Measurements from ENCODE around the gene QTRT2. TPM values are rescaled to one million over a fixed set of nuclear protein-coding genes. Genes with fewer than 3 reads are reported as not detected.

The QTRT2 gene
- total and polyA plus RNA-seq, 2 experiments from 2014 or later, result 32.3 to 66.5 TPM

- Histone ChIP-seq H4K20me1 (replicated peaks; ENCODE audit: insufficient read depth) (no peaks in the 10 kb centered on the region), H2AFZ (no peak overlapping the region), H3K36me3 (ENCODE audit: insufficient read depth) (no peaks in the 10 kb centered on the region), H3K79me2 (replicated peaks; ENCODE audit: insufficient read depth) (no peaks in the 10 kb centered on the region), H3K4me1 (ENCODE audit: insufficient read depth) (peaks cover 19% of the 10 kb centered on the region), H3K27ac (ENCODE audit: low read depth) (no peak overlapping the region), H3F3A (replicated peaks; ENCODE audit: low read depth) (no peaks in the 10 kb centered on the region), H3K9me2 (ENCODE audit: insufficient read depth) (no peaks in the 10 kb centered on the region), H3K4me2 (no peak overlapping the region), H3K4me3 (no peak overlapping the region), H3K27me3 (ENCODE audit: insufficient read depth) (no peaks in the 10 kb centered on the region)
- TF ChIP-seq EZH2phosphoT487 (IDR thresholded peaks at IDR 0.05; ENCODE audit: unreplicated experiment) (no peak), CREB1 (CRISPR knock-in tag; IDR thresholded peaks at IDR 0.05; ENCODE audit: low read depth) (no peak), ETS1 (IDR thresholded peaks at IDR 0.05) (no peak), JUNB (IDR thresholded peaks at IDR 0.05; ENCODE audit: unreplicated experiment) (no peak), EZH2 (IDR thresholded peaks at IDR 0.05; ENCODE audit: low read depth, unreplicated experiment) (no peak), CTCF (conservative IDR thresholded peaks at IDR 0.05; ENCODE audit: low read depth in 2 of 2) (no peak), ZNF114 (CRISPR knock-in tag; IDR thresholded peaks at IDR 0.05) (no peak), REST (IDR thresholded peaks at IDR 0.05; ENCODE audit: unreplicated experiment) (no peak), STAT1 (IDR thresholded peaks at IDR 0.05; ENCODE audit: unreplicated experiment) (no peak)
- ATAC-seq (no peak), DNase-seq (ENCODE audit: low spot score) (no peak)
- no peaks in the 10 kb centered on the region for H3K9me3 Mint-ChIP-seq
- no peak overlapping the region for H3K27ac Mint-ChIP-seq
- H3K4me1 Mint-ChIP-seq, result peaks cover 16% of the 10 kb centered on the region
- H3K36me3 Mint-ChIP-seq (ENCODE audit: low read depth), result no peaks in the 10 kb centered on the region
- no peaks in the 10 kb centered on the region for H3K27me3 Mint-ChIP-seq (ENCODE audit: insufficient read depth, low read depth, poor library complexity)
- no peak overlapping the region for H3K4me3 Mint-ChIP-seq
These were observed 44.6 kb downstream of the QTRT2 start for GRCh38 chr3:114101101-114101500.

GRCh38 chr3:114103181-114103580, 46.6 kb downstream of the QTRT2 start:
- Mint-ChIP-seq H3K27me3 (ENCODE audit: insufficient read depth, low read depth, poor library complexity) (no peaks in the 10 kb centered on the region), H3K4me3 (no peak overlapping the region), H3K9me3 (no peaks in the 10 kb centered on the region), H3K27ac (no peak overlapping the region), H3K36me3 (ENCODE audit: low read depth) (no peaks in the 10 kb centered on the region), H3K4me1 (peaks cover 20% of the 10 kb centered on the region)
- Histone ChIP-seq H3K27me3 (ENCODE audit: insufficient read depth) (no peaks in the 10 kb centered on the region), H3F3A (replicated peaks; ENCODE audit: low read depth) (no peaks in the 10 kb centered on the region), H3K4me3 (no peak overlapping the region), H3K36me3 (ENCODE audit: insufficient read depth) (no peaks in the 10 kb centered on the region), H4K20me1 (replicated peaks; ENCODE audit: insufficient read depth) (no peaks in the 10 kb centered on the region), H3K4me2 (no peak overlapping the region), H3K9me2 (ENCODE audit: insufficient read depth) (no peaks in the 10 kb centered on the region), H3K4me1 (ENCODE audit: insufficient read depth) (peaks cover 17% of the 10 kb centered on the region), H2AFZ (peak overlapping the region; percentile 80), H3K79me2 (replicated peaks; ENCODE audit: insufficient read depth) (no peaks in the 10 kb centered on the region), H3K27ac (ENCODE audit: low read depth) (no peak overlapping the region)
- DNase-seq (ENCODE audit: low spot score) (peak; percentile 28), ATAC-seq (no peak)
- TF ChIP-seq NANOG (IDR thresholded peaks at IDR 0.05; ENCODE audit: borderline replicate concordance) (no peak), ETS1 (IDR thresholded peaks at IDR 0.05) (no peak), REST (IDR thresholded peaks at IDR 0.05; ENCODE audit: unreplicated experiment) (no peak)

Measured in GM23338 (cell line).